Measurements from ENCODE around the gene NDOR1. TPM values are rescaled to one million over a fixed set of nuclear protein-coding genes. Genes with fewer than 3 reads are reported as not detected.

NDOR1 gene
- total and polyA plus RNA-seq, 2 of the 8 experiments (the other 6 are each of a cell fraction or from before 2014, with no cell fraction given), result 25.7 to 32.3 TPM

DNA sequence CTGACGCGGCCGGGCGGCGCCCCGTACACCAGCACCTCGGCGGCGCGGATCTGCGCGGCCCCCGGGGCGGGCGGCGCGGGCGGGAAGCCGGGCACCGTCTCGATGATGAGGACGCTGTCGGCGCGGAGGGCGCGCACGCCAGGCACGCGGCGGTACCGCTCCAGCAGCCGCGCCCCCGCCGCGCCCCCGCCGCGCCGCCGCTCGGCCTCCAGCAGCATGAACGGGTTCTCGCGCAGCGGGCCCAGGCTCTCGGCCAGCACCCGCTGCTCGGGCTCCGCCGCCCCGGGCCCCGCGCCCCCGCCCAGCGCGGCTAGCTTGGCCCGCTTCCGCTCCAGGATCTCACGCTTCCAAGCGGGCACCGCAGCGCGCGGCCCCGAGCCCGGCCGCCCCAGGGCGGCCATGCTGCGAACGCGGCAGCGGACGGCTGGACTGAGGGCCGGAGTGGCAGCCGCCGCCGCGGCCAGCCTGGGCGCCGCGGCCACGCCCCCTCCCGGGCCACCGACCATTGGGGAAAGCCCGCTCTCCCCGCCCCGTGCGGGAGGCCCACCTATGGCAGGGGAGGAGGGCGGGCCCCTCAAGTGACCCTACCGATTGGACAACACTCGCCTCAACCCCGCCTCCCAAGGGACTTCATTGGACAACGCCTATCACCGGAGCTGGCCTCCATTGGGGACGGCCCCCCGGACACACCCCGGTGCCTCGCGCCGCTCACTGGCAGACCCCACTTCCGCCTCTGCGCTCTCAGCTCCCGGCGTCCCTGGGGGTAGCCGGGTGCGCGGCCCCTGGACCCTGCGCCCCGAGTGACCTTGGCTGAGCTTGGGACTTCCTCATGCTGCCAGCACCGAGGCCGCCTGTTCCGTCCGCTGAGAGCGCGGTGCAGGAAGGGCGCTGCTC, 4.9 kb upstream of the NDOR1 start, which contains the start of gene TPRN (continued):
- TF ChIP-seq, protein P1, sequence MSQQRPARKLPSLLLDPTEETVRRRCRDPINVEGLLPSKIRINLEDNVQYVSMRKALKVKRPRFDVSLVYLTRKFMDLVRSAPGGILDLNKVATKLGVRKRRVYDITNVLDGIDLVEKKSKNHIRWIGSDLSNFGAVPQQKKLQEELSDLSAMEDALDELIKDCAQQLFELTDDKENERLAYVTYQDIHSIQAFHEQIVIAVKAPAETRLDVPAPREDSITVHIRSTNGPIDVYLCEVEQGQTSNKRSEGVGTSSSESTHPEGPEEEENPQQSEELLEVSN (IDR thresholded peaks at IDR 0.05), result no peak
- TF ChIP-seq SIRT6 (IDR thresholded peaks at IDR 0.05; ENCODE audit: low read length) (no peak), ZNF274 (IDR thresholded peaks at IDR 0.05; ENCODE audit: borderline replicate concordance, extremely low read depth, low read length) (no peak), POLR2AphosphoS5 (IDR thresholded peaks at IDR 0.05; ENCODE audit: low read depth, low read length) (peak; percentile 35), SUZ12 (IDR thresholded peaks at IDR 0.05; ENCODE audit: low read length) (no peak), KDM1A (IDR thresholded peaks at IDR 0.05; ENCODE audit: borderline replicate concordance, low read length) (no peak), SAP30 (IDR thresholded peaks at IDR 0.05; ENCODE audit: insufficient read depth, insufficient replicate concordance, low read length) (no peak), FOSL1 (IDR thresholded peaks at IDR 0.05; ENCODE audit: insufficient read depth, low read depth, low read length) (no peak), CHD1 (IDR thresholded peaks at IDR 0.05; ENCODE audit: low read depth, low read length) (no peak), CEBPB (IDR thresholded peaks at IDR 0.05; ENCODE audit: low read depth, low read length) (no peak)

All from H1 (cell line).